H1 (cell line): ENCODE data around the gene STX18. TPM values are rescaled to one million over a fixed set of nuclear protein-coding genes. Genes with fewer than 3 reads are reported as not detected.

Experiments
- CTCF ChIA-PET: fragments of 300-600 bp; sonication (Branson Sonifier 250); formaldehyde crosslinking; loops from one replicate; lab custom pipeline; 2021; ENCODE audit not compliant: partially characterized antibody; lab: Charles Lee
- POLR2A ChIA-PET: fragments of 300-600 bp; sonication (Branson Sonifier 250); formaldehyde crosslinking; loops from one replicate; lab custom pipeline; 2021; ENCODE audit warnings: inconsistent platforms; ENCODE audit not compliant: partially characterized antibody; lab: Charles Lee
- DNase-seq, 2 experiments: peaks; one replicate each; pipeline versions ENCODE4 v3.0.0 to v3.0.0-alpha.2; 2010 to 2022; ENCODE audit warnings: low spot score in 2 of 2, low read depth in 1 of 2, mixed read lengths in 1 of 2
- FAIRE-seq: peaks from 2 replicates; lab custom pipeline; 2011; peaks lifted over from hg19 to GRCh38; lab: Jason Lieb, UNC
- H2AFZ ChIP-seq: 2 replicates; pipeline ENCODE4 v1.8.1; 2012; ENCODE audit warnings: low read length, inconsistent platforms
- H2AK5ac ChIP-seq: 2 replicates; pipeline ENCODE4 v1.6.1; 2013; ENCODE audit warnings: low read depth, low read length
- H2BK120ac ChIP-seq: replicated peaks from 2 replicates; pipeline ENCODE3; 2013; ENCODE audit warnings: low read depth, low read length, inconsistent platforms
- H2BK12ac ChIP-seq: 2 replicates; pipeline ENCODE4 v1.6.1; 2013; ENCODE audit warnings: low read depth, low read length
- H2BK15ac ChIP-seq: 2 replicates; pipeline ENCODE4 v1.6.1; 2013; ENCODE audit warnings: low read length
- H2BK20ac ChIP-seq: 2 replicates; pipeline ENCODE4 v1.6.1; 2013; ENCODE audit warnings: low read length
- H2BK5ac ChIP-seq: 2 replicates; pipeline ENCODE4 v1.6.1; 2013; ENCODE audit warnings: low read depth, low read length
- H3K14ac ChIP-seq: 2 replicates; pipeline ENCODE4 v1.6.1; 2013; ENCODE audit warnings: inconsistent platforms; ENCODE audit not compliant: insufficient read length
- H3K18ac ChIP-seq: 2 replicates; pipeline ENCODE4 v1.6.1; 2013; ENCODE audit warnings: low read length; ENCODE audit errors: extremely low read depth
- H3K23ac ChIP-seq: 2 replicates; pipeline ENCODE4 v1.6.1; 2013; ENCODE audit warnings: inconsistent platforms; ENCODE audit not compliant: insufficient read length
- H3K23me2 ChIP-seq: 2 replicates; pipeline ENCODE4 v1.6.1; 2013; ENCODE audit warnings: low read depth, low read length
- H3K27ac ChIP-seq: 2 replicates; pipeline ENCODE4 v1.6.1; 2011; ENCODE audit warnings: low read depth, low read length, inconsistent platforms
- H3K27me3 ChIP-seq, 4 experiments: replicated peaks in 1 of 4; 1 replicate in 1 of 4; 2 replicates in 3 of 4; pipeline versions ENCODE4 v1.6.1 to v1.8.1; 2011 to 2013; ENCODE audit warnings: low read length in 3 of 4, mild to moderate bottlenecking in 3 of 4, inconsistent platforms in 2 of 4, mixed read lengths in 2 of 4, moderate library complexity in 1 of 4; ENCODE audit not compliant: control insufficient read depth in 3 of 4, insufficient read depth in 3 of 4; ENCODE audit errors: extremely low read depth in 1 of 4
- H3K36me3 ChIP-seq, 4 experiments: 2 replicates each; pipeline versions ENCODE4 v1.6.1 to v1.8.1; 2011 to 2013; ENCODE audit warnings: mild to moderate bottlenecking in 4 of 4, low read length in 3 of 4, moderate library complexity in 2 of 4, control low read depth in 1 of 4, inconsistent platforms in 1 of 4; ENCODE audit not compliant: insufficient read depth in 4 of 4, control insufficient read depth in 2 of 4
- H3K4ac ChIP-seq: replicated peaks from 2 replicates; pipeline ENCODE3; 2013; ENCODE audit warnings: low read length, low read depth, mixed read lengths, inconsistent platforms; ENCODE audit not compliant: insufficient read length
- H3K4me1 ChIP-seq, 4 experiments: replicated peaks in 1 of 4; 1 replicate in 1 of 4; 2 replicates in 3 of 4; pipeline versions ENCODE4 v1.6.1 to v1.8.1; 2011 to 2013; ENCODE audit warnings: low read length in 3 of 4, inconsistent platforms in 2 of 4, mixed read lengths in 1 of 4; ENCODE audit not compliant: insufficient read depth in 4 of 4, control insufficient read depth in 3 of 4
- H3K4me2 ChIP-seq, 2 experiments: 2 replicates each; pipeline versions ENCODE4 v1.6.1 to v1.8.1; 2011 to 2013; ENCODE audit warnings: low read depth in 2 of 2, low read length in 2 of 2, control low read depth in 1 of 2, inconsistent platforms in 1 of 2, mild to moderate bottlenecking in 1 of 2; ENCODE audit not compliant: insufficient read depth in 1 of 2
- H3K4me3 ChIP-seq, 4 experiments: fragments of 200-600, 300-600 bp in 1 of 4; sonication (generic), shearing (Covaris generic), sonication (Bioruptor Twin) in 1 of 4; 2 replicates each; pipeline versions ENCODE4 v1.5.1 to v1.8.1; 2011 to 2016; ENCODE audit warnings: low read length in 4 of 4, low read depth in 3 of 4, control low read depth in 2 of 4, inconsistent platforms in 2 of 4, mild to moderate bottlenecking in 2 of 4, mixed read lengths in 1 of 4, moderate library complexity in 1 of 4; ENCODE audit not compliant: insufficient read depth in 2 of 4; ENCODE audit errors: extremely low read depth in 1 of 4
- H3K56ac ChIP-seq: replicated peaks from 2 replicates; pipeline ENCODE3; 2013; ENCODE audit warnings: low read depth, mild to moderate bottlenecking, mixed read lengths, low read length, inconsistent platforms; ENCODE audit not compliant: insufficient read length
- H3K79me1 ChIP-seq: 2 replicates; pipeline ENCODE4 v1.6.1; 2013; ENCODE audit warnings: low read depth, low read length, control low read depth
- H3K79me2 ChIP-seq, 2 experiments: 2 replicates each; pipeline versions ENCODE4 v1.6.1 to v1.8.1; 2012 to 2013; ENCODE audit warnings: low read length in 2 of 2, mild to moderate bottlenecking in 2 of 2, inconsistent platforms in 1 of 2; ENCODE audit not compliant: insufficient read depth in 2 of 2, control insufficient read depth in 1 of 2
- H3K9ac ChIP-seq, 4 experiments: replicated peaks in 1 of 4; 1 replicate in 1 of 4; 2 replicates in 3 of 4; pipeline versions ENCODE4 v1.6.1 to v1.8.1; 2011 to 2013; ENCODE audit warnings: low read depth in 3 of 4, low read length in 3 of 4, control low read depth in 2 of 4, mild to moderate bottlenecking in 2 of 4, moderate library complexity in 2 of 4, inconsistent platforms in 1 of 4; ENCODE audit errors: extremely low read depth in 1 of 4
- H3K9me3 ChIP-seq, 2 experiments: 2 replicates each; pipeline versions ENCODE4 v1.6.1 to v1.8.1; 2012 to 2013; ENCODE audit warnings: mild to moderate bottlenecking in 2 of 2, moderate library complexity in 2 of 2, control low read depth in 1 of 2, inconsistent platforms in 1 of 2, low read depth in 1 of 2, low read length in 1 of 2, mixed read lengths in 1 of 2; ENCODE audit not compliant: insufficient read depth in 2 of 2
- H4K20me1 ChIP-seq, 2 experiments: replicated peaks in 1 of 2; 2 replicates each; pipeline versions ENCODE3 to v1.8.1; 2011 to 2013; ENCODE audit warnings: inconsistent platforms in 2 of 2, low read length in 2 of 2, mild to moderate bottlenecking in 1 of 2; ENCODE audit not compliant: insufficient read depth in 2 of 2, control insufficient read depth in 1 of 2
- H4K5ac ChIP-seq: 2 replicates; pipeline ENCODE4 v1.6.1; 2013; ENCODE audit warnings: low read length, low read depth, mixed read lengths, inconsistent platforms; ENCODE audit not compliant: insufficient read length
- H4K8ac ChIP-seq: 2 replicates; pipeline ENCODE4 v1.8.0; 2013; ENCODE audit warnings: mild to moderate bottlenecking, moderate library complexity, low read length, inconsistent platforms; ENCODE audit not compliant: insufficient read depth; ENCODE audit errors: extremely low read depth
- H4K91ac ChIP-seq: replicated peaks from 2 replicates; pipeline ENCODE3; 2013; ENCODE audit warnings: low read length, mixed read lengths, inconsistent platforms; ENCODE audit not compliant: insufficient read length
- ATF2 ChIP-seq: IDR thresholded peaks from 2 replicates; pipeline ENCODE4 v1.6.1; 2012; ENCODE audit warnings: low read length, inconsistent platforms
- BACH1 ChIP-seq: IDR thresholded peaks from 2 replicates; pipeline ENCODE4 v1.6.1; 2012; ENCODE audit warnings: low read length, improper control_type of control experiment
- CBX8 ChIP-seq: fragments of 300-800, 300-1000 bp; sonication (generic); IDR thresholded peaks from 2 replicates; pipeline ENCODE4 v1.7.1; 2016; ENCODE audit warnings: low read depth, low read length, borderline replicate concordance
- CTBP2 ChIP-seq: IDR thresholded peaks from 2 replicates; pipeline ENCODE4 v1.7.0; 2011; ENCODE audit warnings: borderline replicate concordance, mild to moderate bottlenecking, moderate library complexity, mixed read lengths, low read length; ENCODE audit not compliant: insufficient read depth, insufficient read length
- EP300 ChIP-seq, 2 experiments: IDR thresholded peaks; 1 replicate in 1 of 2; 2 replicates in 1 of 2; pipeline ENCODE4 v1.6.1; 2011 to 2012; ENCODE audit warnings: low read depth in 2 of 2, low read length in 2 of 2, mild to moderate bottlenecking in 2 of 2, borderline replicate concordance in 1 of 2, inconsistent platforms in 1 of 2, moderate library complexity in 1 of 2
- GABPA ChIP-seq: IDR thresholded peaks from 2 replicates; pipeline ENCODE4 v1.6.1; 2011; ENCODE audit warnings: mild to moderate bottlenecking, low read length, moderate library complexity, borderline replicate concordance; ENCODE audit not compliant: insufficient read depth
- KDM1A ChIP-seq: fragments of 200-600, 300-600 bp; sonication (generic); IDR thresholded peaks from 2 replicates; pipeline ENCODE4 v1.7.1; 2016; ENCODE audit warnings: mild to moderate bottlenecking, low read length, borderline replicate concordance
- SUZ12 ChIP-seq: fragments of 200-600 bp; sonication (generic); IDR thresholded peaks from 2 replicates; pipeline ENCODE4 v1.6.1; 2012; ENCODE audit warnings: mild to moderate bottlenecking, inconsistent platforms, low read length, moderate library complexity, mixed read lengths
- WGBS, 2 experiments: shearing (Covaris generic) in 1 of 2; methylation state at CpG; one replicate each; pipeline versions ENCODE4 v1.1.6 to v1.1.7; 2013 to 2015; ENCODE audit warnings: low lambda C conversion rate in 2 of 2, mixed read lengths in 2 of 2, inconsistent platforms in 1 of 2, low coverage in 1 of 2, missing lambda C conversion rate in 1 of 2; ENCODE audit not compliant: insufficient replicate concordance in 2 of 2, insufficient coverage in 1 of 2, insufficient read length in 1 of 2; ENCODE audit errors: extremely low coverage in 1 of 2, missing lambda C conversion rate in 1 of 2; 5-methylcytosine and 5-hydroxymethylcytosine counted together
- polyA plus RNA-seq, 7 experiments: library from polyadenylated mRNA; depleted of rRNA in 3 of 7; stranded (reverse) in 5 of 7; unstranded in 2 of 7; fragments of >200 nt in 5 of 7; fragments of 200-250 nt in 2 of 7; gene quantifications; 1 replicate in 5 of 7; 2 replicates in 1 of 7; 4 replicates in 1 of 7; pipeline versions ENCODE4 v1.2.1 to v1.2.3, GENCODE V29; 2011 to 2013; ENCODE audit warnings: missing spikeins in 2 of 7, mixed read lengths in 2 of 7
- total RNA-seq: library from RNA; stranded (reverse); fragmentation: NEBNext Ultra II Directional; extraction: Animal tissue kit (Norgen Biotek cat#: 25700); gene quantifications from 2 replicates; pipeline ENCODE4 v1.2.1, GENCODE V29; 2021
- TF ChIP-seq, protein P1 (sequence below): IDR thresholded peaks from 2 replicates; pipeline ENCODE4 v1.6.1; 2012; ENCODE audit warnings: inconsistent platforms

Gene STX18
- total and polyA plus RNA-seq, 2 of the 8 experiments (the other 6 are each of a cell fraction or from before 2014, with no cell fraction given) = 14.6 to 18.3 TPM

- Histone ChIP-seq H2BK20ac (no peak overlapping the region), H2AK5ac (no peak overlapping the region), H2BK5ac (no peak overlapping the region), H3K4me3 (no peak overlapping the region), H3K23ac (no peak overlapping the region), H3K23me2 (no peaks in the 10 kb centered on the region), H3K27ac (no peak overlapping the region), H3K4me1 (peaks cover 0 to 3% (median under 1%) of the 10 kb centered on the region in 4 experiments; a peak in 1 of 7 replicates), H3K36me3 (peaks cover 0 to 11% (median 2%) of the 10 kb centered on the region in 4 experiments; a peak in 3 of 8 replicates), H4K5ac (no peak overlapping the region), H3K9me3 (0 out of 4 replicates have a peak, but pooled peaks cover 0 to 7% of the 10 kb centered on the region in 2 experiments), H3K79me2 (no peaks in the 10 kb centered on the region), H3K79me1 (no peaks in the 10 kb centered on the region), H2BK12ac (no peak overlapping the region), H4K8ac (no peak overlapping the region), H3K4ac (no peak overlapping the region), H4K20me1 (peaks cover 3 to 8% of the 10 kb centered on the region in 2 experiments), H3K4me2 (no peak overlapping the region), H2BK15ac (no peak overlapping the region), H3K14ac (no peak overlapping the region), H2BK120ac (no peak overlapping the region), H3K9ac (no peak overlapping the region), H2AFZ (no peak overlapping the region), H3K18ac (no peak overlapping the region), H4K91ac (no peak overlapping the region), H3K56ac (no peak overlapping the region), H3K27me3 (peaks cover 0 to 4% (median 2%) of the 10 kb centered on the region in 4 experiments; a peak in 6 of 7 replicates)
- DNase-seq (no peak), FAIRE-seq (no peak)
- POLR2A ChIA-PET = interaction anchor here (1.2 to 1.5 kb wide), 2 partner anchors 12 to 27 kb away, joined by 3 to 4 read pairs; no protein-coding TSS in a partner anchor
- WGBS, 2 experiments = 97% methylated on average over 3 of the region's 3 CpGs; no CpG with 5 or more reads in 1 of the 2 experiments
- CTCF ChIA-PET = interaction anchor here (0.8 to 1.6 kb wide), 5 partner anchors 25 to 311 kb away, joined by 3 to 6 read pairs (median 5); no protein-coding TSS in a partner anchor
- TF ChIP-seq, protein P1, sequence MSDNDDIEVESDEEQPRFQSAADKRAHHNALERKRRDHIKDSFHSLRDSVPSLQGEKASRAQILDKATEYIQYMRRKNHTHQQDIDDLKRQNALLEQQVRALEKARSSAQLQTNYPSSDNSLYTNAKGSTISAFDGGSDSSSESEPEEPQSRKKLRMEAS = no peak
- TF ChIP-seq GABPA = no peak
- no peak for TF ChIP-seq SUZ12
- TF ChIP-seq BACH1 = no peak
- no peak for TF ChIP-seq CTBP2
- no peak for TF ChIP-seq CBX8
- no peak for TF ChIP-seq ATF2
- TF ChIP-seq EP300 (IDR thresholded peaks at IDR 0.05; ENCODE audit: borderline replicate concordance in 1 of 2, low read depth in 2 of 2, low read length in 2 of 2) = no peak
- no peak for TF ChIP-seq KDM1A
These were observed 27.1 kb upstream of the STX18 start for GRCh38 chr4:4568806-4569427.
